KG1 (cell line): ENCODE results near the gene SNRNP200.
A peak's percentile ranks its signal among the peaks of the same experiment; 100 is the strongest.

Source experiments
- DNase-seq: peaks from one replicate; lab custom pipeline; 2025; lab: John Stamatoyannopoulos, UW

SNRNP200 gene

GRCh38 chr2:96251721-96252292 is 53.5 kb downstream of the SNRNP200 start:
- DNase-seq: no peak

- DNase-seq: no peak
These were observed 55.2 kb downstream of the SNRNP200 start for GRCh38 chr2:96250188-96250587.

- DNase-seq: no peak
These were observed 55.7 kb downstream of the SNRNP200 start for GRCh38 chr2:96249654-96250053.

GRCh38 chr2:96248624-96249023 is 56.7 kb downstream of the SNRNP200 start:
- DNase-seq: no peak

- no peak for DNase-seq
These were observed 57.5 kb downstream of the SNRNP200 start for GRCh38 chr2:96247896-96248295.

GRCh38 chr2:96247009-96247408 is 58.3 kb downstream of the SNRNP200 start:
- no peak for DNase-seq

- no peak for DNase-seq
These were observed 59.5 kb downstream of the SNRNP200 start for GRCh38 chr2:96245609-96246390.

- DNase-seq: no peak
These were observed 61.5 kb downstream of the SNRNP200 start for GRCh38 chr2:96243843-96244242.

GRCh38 chr2:96241900-96242611 is 63.3 kb downstream of the SNRNP200 start:
- DNase-seq: no peak

- DNase-seq: no peak
These were observed 64.1 kb downstream of the SNRNP200 start for GRCh38 chr2:96241227-96241626.

- no peak for DNase-seq
These were observed 64.9 kb downstream of the SNRNP200 start for GRCh38 chr2:96240341-96241038.

GRCh38 chr2:96239745-96240264 is 65.5 kb downstream of the SNRNP200 start:
- no peak for DNase-seq

GRCh38 chr2:96239091-96239490 is 66.3 kb downstream of the SNRNP200 start:
- DNase-seq: no peak

- no peak for DNase-seq
These were observed 67.1 kb downstream of the SNRNP200 start for GRCh38 chr2:96238266-96238665.

GRCh38 chr2:96236882-96237281 is 68.5 kb downstream of the SNRNP200 start:
- no peak for DNase-seq

GRCh38 chr2:96233880-96234316 is 71.4 kb downstream of the SNRNP200 start:
- no peak for DNase-seq

- DNase-seq: no peak
These were observed 71.9 kb downstream of the SNRNP200 start for GRCh38 chr2:96233436-96233835.

GRCh38 chr2:96231316-96231715 is 74.0 kb downstream of the SNRNP200 start:
- DNase-seq: no peak

- DNase-seq: peak; percentile 50
These were observed 80.3 kb downstream of the SNRNP200 start for GRCh38 chr2:96225016-96225533.
